ENCODE results near the gene CDK14.

DNA sequence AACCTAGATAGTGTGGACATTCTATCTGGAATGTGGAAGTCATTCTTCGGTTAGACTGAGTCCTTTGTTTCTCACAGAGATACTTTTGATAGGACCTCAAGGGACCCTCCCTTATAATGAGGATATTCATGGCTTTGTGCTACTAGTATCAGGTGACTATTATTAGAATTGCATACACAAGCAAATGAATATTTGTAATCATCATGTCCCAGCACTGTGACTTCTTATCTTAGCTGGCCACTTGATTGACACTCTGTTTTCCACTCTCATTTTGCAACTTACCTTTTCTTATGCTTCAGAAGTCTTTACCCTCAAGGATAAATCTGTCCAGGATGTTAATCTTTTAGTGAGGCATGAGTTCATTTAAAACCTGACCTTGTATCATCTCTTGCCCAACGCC lies 399.9 kb downstream of the CDK14 start:
- no peak for TF ChIP-seq HDAC2 (IDR thresholded peaks at IDR 0.05; ENCODE audit: borderline replicate concordance in 1 of 2, low read depth in 2 of 2, low read length in 2 of 2)
- TF ChIP-seq POLR2AphosphoS5 (IDR thresholded peaks at IDR 0.05; ENCODE audit: low read depth, low read length), result no peak
- TF ChIP-seq CEBPB (IDR thresholded peaks at IDR 0.05; ENCODE audit: low read depth, low read length), result no peak
- TF ChIP-seq, protein P1, sequence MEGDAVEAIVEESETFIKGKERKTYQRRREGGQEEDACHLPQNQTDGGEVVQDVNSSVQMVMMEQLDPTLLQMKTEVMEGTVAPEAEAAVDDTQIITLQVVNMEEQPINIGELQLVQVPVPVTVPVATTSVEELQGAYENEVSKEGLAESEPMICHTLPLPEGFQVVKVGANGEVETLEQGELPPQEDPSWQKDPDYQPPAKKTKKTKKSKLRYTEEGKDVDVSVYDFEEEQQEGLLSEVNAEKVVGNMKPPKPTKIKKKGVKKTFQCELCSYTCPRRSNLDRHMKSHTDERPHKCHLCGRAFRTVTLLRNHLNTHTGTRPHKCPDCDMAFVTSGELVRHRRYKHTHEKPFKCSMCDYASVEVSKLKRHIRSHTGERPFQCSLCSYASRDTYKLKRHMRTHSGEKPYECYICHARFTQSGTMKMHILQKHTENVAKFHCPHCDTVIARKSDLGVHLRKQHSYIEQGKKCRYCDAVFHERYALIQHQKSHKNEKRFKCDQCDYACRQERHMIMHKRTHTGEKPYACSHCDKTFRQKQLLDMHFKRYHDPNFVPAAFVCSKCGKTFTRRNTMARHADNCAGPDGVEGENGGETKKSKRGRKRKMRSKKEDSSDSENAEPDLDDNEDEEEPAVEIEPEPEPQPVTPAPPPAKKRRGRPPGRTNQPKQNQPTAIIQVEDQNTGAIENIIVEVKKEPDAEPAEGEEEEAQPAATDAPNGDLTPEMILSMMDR (IDR thresholded peaks at IDR 0.05; ENCODE audit: control extremely low read depth in 1 of 3, insufficient read depth in 1 of 3, low read depth in 1 of 3, low read length in 3 of 3), result no peak
- TF ChIP-seq POLR2A (IDR thresholded peaks at IDR 0.05; ENCODE audit: control extremely low read depth in 1 of 2, low read depth in 2 of 2, low read length in 2 of 2), result no peak
- no peak for TF ChIP-seq ZNF274 (IDR thresholded peaks at IDR 0.05; ENCODE audit: borderline replicate concordance, extremely low read depth, low read length)
- TF ChIP-seq RAD21 (IDR thresholded peaks at IDR 0.05 in 1 of 2, conservative IDR thresholded peaks at IDR 0.05 in 1 of 2; ENCODE audit: low read depth in 2 of 2, low read length in 2 of 2), result no peak
- TF ChIP-seq, protein P2, sequence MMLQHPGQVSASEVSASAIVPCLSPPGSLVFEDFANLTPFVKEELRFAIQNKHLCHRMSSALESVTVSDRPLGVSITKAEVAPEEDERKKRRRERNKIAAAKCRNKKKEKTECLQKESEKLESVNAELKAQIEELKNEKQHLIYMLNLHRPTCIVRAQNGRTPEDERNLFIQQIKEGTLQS (IDR thresholded peaks at IDR 0.05; ENCODE audit: insufficient read depth, low read depth, low read length), result no peak
- no peak for TF ChIP-seq SP1 (IDR thresholded peaks at IDR 0.05; ENCODE audit: low read depth, low read length)
- TF ChIP-seq TAF1 (IDR thresholded peaks at IDR 0.05; ENCODE audit: low read depth, low read length), result no peak
- TF ChIP-seq EP300 (IDR thresholded peaks at IDR 0.05; ENCODE audit: borderline replicate concordance in 1 of 2, low read depth in 2 of 2, low read length in 2 of 2), result no peak
